ENCODE measurements around the gene GTF2F1.

GTF2F1 gene

DNA sequence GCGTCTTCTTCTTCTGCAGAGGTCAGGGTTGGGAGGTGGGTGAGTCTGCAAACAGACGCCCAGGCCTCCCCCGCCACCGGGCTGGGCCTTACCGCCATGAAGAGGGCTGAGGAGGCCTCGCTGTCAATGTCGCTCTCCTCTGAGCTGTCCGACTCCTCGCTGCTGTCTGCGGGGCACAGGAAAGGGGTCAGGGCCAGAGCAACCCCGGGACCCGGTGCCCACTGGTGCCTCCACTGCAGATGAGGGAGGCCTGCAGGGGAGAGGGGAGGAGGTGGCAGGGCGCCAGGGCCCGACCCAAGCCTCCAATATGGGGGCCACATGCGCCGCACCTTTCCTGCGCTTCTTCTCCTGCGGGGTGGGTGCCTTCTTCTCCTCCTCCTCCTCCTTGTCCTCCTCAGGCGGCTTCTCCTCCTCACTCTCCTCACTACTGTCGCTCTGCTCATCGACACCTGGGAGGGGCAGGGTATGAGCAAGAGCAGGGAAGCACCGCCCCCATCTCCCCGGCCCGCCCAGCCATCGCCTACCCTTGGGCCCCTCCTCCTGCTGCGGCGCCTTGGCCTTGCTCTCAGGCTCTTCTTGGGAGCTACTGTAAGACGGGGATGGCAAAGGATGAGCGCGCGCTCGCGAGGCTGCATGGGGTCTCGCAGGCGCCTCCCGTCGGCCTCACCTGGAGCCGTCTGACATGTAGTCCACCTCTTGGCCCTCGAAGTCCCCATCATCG lies 11.8 kb downstream of the GTF2F1 start:
- no peak overlapping the region for H3K4me3 ChIP-seq (ENCODE audit: low read length)

GRCh38 chr19:6379744-6380143 lies 13.2 kb downstream of the GTF2F1 start:
- TF ChIP-seq, protein P1, sequence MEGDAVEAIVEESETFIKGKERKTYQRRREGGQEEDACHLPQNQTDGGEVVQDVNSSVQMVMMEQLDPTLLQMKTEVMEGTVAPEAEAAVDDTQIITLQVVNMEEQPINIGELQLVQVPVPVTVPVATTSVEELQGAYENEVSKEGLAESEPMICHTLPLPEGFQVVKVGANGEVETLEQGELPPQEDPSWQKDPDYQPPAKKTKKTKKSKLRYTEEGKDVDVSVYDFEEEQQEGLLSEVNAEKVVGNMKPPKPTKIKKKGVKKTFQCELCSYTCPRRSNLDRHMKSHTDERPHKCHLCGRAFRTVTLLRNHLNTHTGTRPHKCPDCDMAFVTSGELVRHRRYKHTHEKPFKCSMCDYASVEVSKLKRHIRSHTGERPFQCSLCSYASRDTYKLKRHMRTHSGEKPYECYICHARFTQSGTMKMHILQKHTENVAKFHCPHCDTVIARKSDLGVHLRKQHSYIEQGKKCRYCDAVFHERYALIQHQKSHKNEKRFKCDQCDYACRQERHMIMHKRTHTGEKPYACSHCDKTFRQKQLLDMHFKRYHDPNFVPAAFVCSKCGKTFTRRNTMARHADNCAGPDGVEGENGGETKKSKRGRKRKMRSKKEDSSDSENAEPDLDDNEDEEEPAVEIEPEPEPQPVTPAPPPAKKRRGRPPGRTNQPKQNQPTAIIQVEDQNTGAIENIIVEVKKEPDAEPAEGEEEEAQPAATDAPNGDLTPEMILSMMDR (IDR thresholded peaks at IDR 0.05; ENCODE audit: insufficient read depth, low read depth, low read length, missing control alignments): no peak
- DNase-seq (ENCODE audit: low read depth): no peak
- no peak overlapping the region for H3K4me3 ChIP-seq (ENCODE audit: low read length)

More for the DNA sequence above, 11.8 kb downstream of the GTF2F1 start:
- TF ChIP-seq, protein P1 (IDR thresholded peaks at IDR 0.05; ENCODE audit: insufficient read depth, low read depth, low read length, missing control alignments): no peak
- DNase-seq (ENCODE audit: low read depth): no peak

DNA sequence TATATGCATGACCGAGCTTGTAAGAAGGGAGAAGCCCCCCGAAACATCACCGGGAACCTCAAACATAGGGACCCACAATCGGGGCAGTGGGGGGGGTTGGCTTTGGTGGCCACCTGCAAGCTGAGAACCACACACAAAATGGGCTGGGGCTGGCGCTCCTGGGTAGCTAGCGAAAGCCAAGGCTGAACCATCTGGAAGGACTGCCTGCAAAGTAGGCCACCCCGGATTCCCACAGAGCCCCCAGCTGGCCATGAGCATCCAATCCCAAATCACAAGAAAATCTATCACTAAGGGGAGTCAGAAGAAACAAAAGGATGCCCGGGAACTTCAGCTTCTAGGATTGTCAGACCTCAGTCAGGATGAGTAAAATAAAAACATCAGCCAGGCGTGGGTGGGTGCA lies 14.5 kb downstream of the GTF2F1 start:
- no peak for DNase-seq (ENCODE audit: low read depth)
- H3K4me3 ChIP-seq (ENCODE audit: low read length): no peak overlapping the region
- TF ChIP-seq, protein P1 (IDR thresholded peaks at IDR 0.05; ENCODE audit: insufficient read depth, low read depth, low read length, missing control alignments): no peak

GRCh38 chr19:6378041-6378440 lies 14.9 kb downstream of the GTF2F1 start:
- no peak for DNase-seq (ENCODE audit: low read depth)
- TF ChIP-seq, protein P1 (IDR thresholded peaks at IDR 0.05; ENCODE audit: insufficient read depth, low read depth, low read length, missing control alignments): no peak
- H3K4me3 ChIP-seq (ENCODE audit: low read length): no peak overlapping the region

DNA sequence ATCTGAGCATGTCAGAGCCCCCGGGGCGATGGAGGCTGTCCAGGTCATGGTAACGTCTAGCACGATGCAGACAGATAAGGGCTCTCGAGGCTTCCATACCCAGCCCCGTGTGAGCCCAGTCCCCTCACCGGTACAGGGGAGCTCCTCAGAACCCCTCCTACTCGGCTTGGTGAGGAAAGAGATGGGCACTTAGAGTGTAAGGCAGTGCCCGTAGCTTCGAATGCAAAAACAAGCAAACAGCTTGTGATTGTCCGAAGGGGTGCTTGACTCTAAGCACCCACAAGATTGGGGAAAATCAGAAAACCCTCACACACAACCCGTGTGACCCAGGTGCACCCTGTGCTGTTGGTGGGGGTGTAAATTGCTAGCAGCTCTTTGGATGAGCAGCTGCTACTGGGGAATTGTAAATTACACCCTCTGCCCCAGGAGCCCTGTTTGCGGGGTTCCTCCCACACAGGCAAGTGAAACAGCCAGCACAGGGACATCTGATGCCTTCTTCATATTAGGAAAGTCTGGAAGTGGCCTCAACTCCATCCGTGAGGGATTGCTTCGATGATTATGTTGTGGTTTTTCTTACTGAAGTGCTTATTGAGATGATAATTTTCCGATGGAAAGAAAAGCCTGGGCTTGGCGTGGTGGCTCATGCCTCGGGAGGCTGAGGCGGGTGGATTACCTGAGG lies 16.3 kb downstream of the GTF2F1 start:
- DNase-seq (ENCODE audit: low read depth): no peak
- TF ChIP-seq, protein P1 (IDR thresholded peaks at IDR 0.05; ENCODE audit: insufficient read depth, low read depth, low read length, missing control alignments): no peak
- H3K4me3 ChIP-seq (ENCODE audit: low read length): no peak overlapping the region

DNA sequence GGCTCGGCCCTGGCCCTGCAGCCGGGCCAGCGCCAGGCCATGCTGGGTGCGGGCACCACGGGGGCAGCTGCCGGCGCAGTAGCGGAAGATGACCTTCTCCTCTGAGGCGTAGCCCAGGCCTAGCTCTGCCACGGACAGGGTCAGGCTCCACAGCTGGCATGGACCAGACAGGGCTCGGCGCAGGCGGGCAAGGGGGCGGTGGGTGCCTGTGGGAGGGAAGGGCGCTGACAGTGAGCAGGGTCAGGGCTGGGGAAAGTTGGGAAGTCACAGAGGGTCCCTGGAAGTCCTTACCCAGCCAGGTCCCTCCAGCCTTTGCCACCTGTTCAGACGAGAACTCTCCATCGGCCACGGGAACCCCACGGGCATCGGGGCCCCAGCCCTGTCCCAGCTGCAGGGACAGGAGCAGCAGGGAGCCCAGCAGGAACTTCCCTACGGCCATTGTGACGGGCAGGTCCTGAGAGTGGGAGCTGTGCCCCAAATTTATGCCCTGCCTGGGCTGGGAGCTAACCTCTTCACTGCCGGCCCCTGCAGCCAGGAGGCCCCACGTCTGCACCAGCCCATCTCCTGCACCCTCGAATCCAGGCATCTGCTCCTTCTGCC lies 17.5 kb downstream of the GTF2F1 start, which contains the start of gene PSPN:
PSPN (minus strand) TSS at position 523 of the 600 bp plus-strand sequence; CDS start at position 439, 84 bp downstream.
- H3K4me3 ChIP-seq (ENCODE audit: low read length): no peak within 1 kb of the TSS
- TF ChIP-seq, protein P1 (IDR thresholded peaks at IDR 0.05; ENCODE audit: insufficient read depth, low read depth, low read length, missing control alignments): no peak
- no peak for DNase-seq (ENCODE audit: low read depth)

All from epithelial cell of esophagus (primary cell).